ENCODE data around the gene MSLN. TPM values are rescaled to one million over a fixed set of nuclear protein-coding genes. Genes with fewer than 3 reads are reported as not detected.
"Not testable (repeated sequence)": the region's sequence is repeated elsewhere in the genome, so short reads cannot be mapped to it uniquely, and the experiment has no call there.

Gene MSLN
- polyA plus RNA-seq, 1 of the 3 experiments (the other 2 are of a cell fraction) = 0.02 TPM

- Histone ChIP-seq H3K36me3 (replicated peaks in 1 of 2; ENCODE audit: control insufficient read depth in 1 of 2, insufficient read depth in 2 of 2, low read length in 1 of 2) (no peaks in the 10 kb centered on the region), H4K20me1 (ENCODE audit: insufficient read depth) (no peaks in the 10 kb centered on the region), H3K27ac (ENCODE audit: low read depth in 2 of 2, low read length in 1 of 2) (no peak overlapping the region), H3K4me1 (ENCODE audit: control insufficient read depth in 1 of 2, insufficient read depth in 2 of 2, low read depth in 1 of 2, low read length in 1 of 2) (no peaks in the 10 kb centered on the region), H3K9ac (no peak overlapping the region), H2AFZ (ENCODE audit: low read depth) (no peak overlapping the region), H3K79me2 (ENCODE audit: insufficient read depth) (no peaks in the 10 kb centered on the region), H3K9me2 (no peaks in the 10 kb centered on the region), H3K27me3 (ENCODE audit: insufficient read depth) (no peaks in the 10 kb centered on the region), H3K4me2 (no peak overlapping the region), H3K9me3 (peaks cover 3% of the 10 kb centered on the region; the same call in 1 of the 2 replicates), H3F3A (replicated peaks; ENCODE audit: insufficient read depth) (peaks cover 4% of the 10 kb centered on the region), H3K4me3 (ENCODE audit: low read depth in 2 of 2, low read length in 1 of 2) (no peak overlapping the region)
- POLR2A ChIA-PET = no interaction called here
- 68% methylated on average over 10 of the region's 10 CpGs for WGBS (ENCODE audit: low lambda C conversion rate)
- CTCF ChIA-PET = no interaction called here
- DNase-seq = no peak
- TF ChIP-seq, protein P1, sequence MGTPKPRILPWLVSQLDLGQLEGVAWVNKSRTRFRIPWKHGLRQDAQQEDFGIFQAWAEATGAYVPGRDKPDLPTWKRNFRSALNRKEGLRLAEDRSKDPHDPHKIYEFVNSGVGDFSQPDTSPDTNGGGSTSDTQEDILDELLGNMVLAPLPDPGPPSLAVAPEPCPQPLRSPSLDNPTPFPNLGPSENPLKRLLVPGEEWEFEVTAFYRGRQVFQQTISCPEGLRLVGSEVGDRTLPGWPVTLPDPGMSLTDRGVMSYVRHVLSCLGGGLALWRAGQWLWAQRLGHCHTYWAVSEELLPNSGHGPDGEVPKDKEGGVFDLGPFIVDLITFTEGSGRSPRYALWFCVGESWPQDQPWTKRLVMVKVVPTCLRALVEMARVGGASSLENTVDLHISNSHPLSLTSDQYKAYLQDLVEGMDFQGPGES (IDR thresholded peaks at IDR 0.05; ENCODE audit: low read depth, low read length) = no peak
- TF ChIP-seq, protein P2, sequence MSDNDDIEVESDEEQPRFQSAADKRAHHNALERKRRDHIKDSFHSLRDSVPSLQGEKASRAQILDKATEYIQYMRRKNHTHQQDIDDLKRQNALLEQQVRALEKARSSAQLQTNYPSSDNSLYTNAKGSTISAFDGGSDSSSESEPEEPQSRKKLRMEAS (IDR thresholded peaks at IDR 0.05; ENCODE audit: low read depth) = no peak
- TF ChIP-seq GATA2 (CRISPR knock-in tag; IDR thresholded peaks at IDR 0.05) (no peak), USF1 (IDR thresholded peaks at IDR 0.05; ENCODE audit: borderline replicate concordance, low read depth) (no peak)
Measured at GRCh38 chr16:752007-752312, 8.6 kb upstream of the MSLN start.

GRCh38 chr16:754121-754607 is 6.4 kb upstream of the MSLN start:
- H3K79me2 ChIP-seq (ENCODE audit: insufficient read depth); H2AFZ ChIP-seq (ENCODE audit: low read depth); DNase-seq; H3K36me3 ChIP-seq (replicated peaks in 1 of 2; ENCODE audit: control insufficient read depth in 1 of 2, insufficient read depth in 2 of 2, low read length in 1 of 2); H3K4me3 ChIP-seq (ENCODE audit: low read depth in 2 of 2, low read length in 1 of 2); H3K9me3 ChIP-seq; H4K20me1 ChIP-seq (ENCODE audit: insufficient read depth); H3K9me2 ChIP-seq; H3K4me1 ChIP-seq (ENCODE audit: control insufficient read depth in 1 of 2, insufficient read depth in 2 of 2, low read depth in 1 of 2, low read length in 1 of 2); H3F3A ChIP-seq (replicated peaks; ENCODE audit: insufficient read depth); POLR2A ChIA-PET; H3K4me2 ChIP-seq; H3K27me3 ChIP-seq (ENCODE audit: insufficient read depth); H3K27ac ChIP-seq (ENCODE audit: low read depth in 2 of 2, low read length in 1 of 2); H3K9ac ChIP-seq: not testable (repeated sequence)
- CTCF ChIA-PET = interaction anchor here (2.3 kb wide), 1 partner anchor 13 kb away, joined by 9 read pairs; the partner anchor contains the start of gene CIAO3
- WGBS (ENCODE audit: low lambda C conversion rate) = 81% methylated on average over 10 of the region's 11 CpGs

DNA sequence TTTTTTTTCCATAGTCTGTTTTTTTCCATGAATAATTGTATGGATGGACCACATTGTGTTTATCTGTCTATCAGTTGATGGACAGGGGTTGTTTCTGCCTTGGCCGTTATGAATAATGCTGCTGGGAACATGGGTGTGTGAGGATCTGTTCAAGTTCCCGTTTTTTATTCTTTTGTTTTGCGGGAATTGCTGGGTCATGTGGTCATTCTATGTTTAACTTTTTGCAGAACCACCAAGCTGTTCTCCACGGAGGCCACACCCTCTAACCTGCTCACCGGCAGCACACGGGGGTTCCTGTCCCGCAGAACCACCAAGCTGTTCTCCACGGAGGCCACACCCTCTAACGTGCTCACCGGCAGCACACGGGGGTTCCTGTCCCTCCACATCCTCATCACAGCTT is 5.9 kb upstream of the MSLN start:
- no peak for DNase-seq
- Histone ChIP-seq H3K4me2 (no peak overlapping the region), H4K20me1 (ENCODE audit: insufficient read depth) (no peaks in the 10 kb centered on the region), H3K27me3 (ENCODE audit: insufficient read depth) (no peaks in the 10 kb centered on the region), H3K9me3 (peaks cover 3% of the 10 kb centered on the region; the same call in 1 of the 2 replicates), H3K4me1 (ENCODE audit: control insufficient read depth in 1 of 2, insufficient read depth in 2 of 2, low read depth in 1 of 2, low read length in 1 of 2) (no peaks in the 10 kb centered on the region), H3K27ac (ENCODE audit: low read depth in 2 of 2, low read length in 1 of 2) (no peak overlapping the region), H3K36me3 (replicated peaks in 1 of 2; ENCODE audit: control insufficient read depth in 1 of 2, insufficient read depth in 2 of 2, low read length in 1 of 2) (no peaks in the 10 kb centered on the region), H3K9ac (no peak overlapping the region), H3K4me3 (ENCODE audit: low read depth in 2 of 2, low read length in 1 of 2) (no peak overlapping the region), H3K9me2 (no peaks in the 10 kb centered on the region), H2AFZ (ENCODE audit: low read depth) (no peak overlapping the region), H3K79me2 (ENCODE audit: insufficient read depth) (no peaks in the 10 kb centered on the region), H3F3A (replicated peaks; ENCODE audit: insufficient read depth) (no peaks in the 10 kb centered on the region)
- WGBS (ENCODE audit: low lambda C conversion rate) = 37% methylated on average over 11 of the region's 11 CpGs
- POLR2A ChIA-PET = no interaction called here
- CTCF ChIA-PET = interaction anchor here (2.3 kb wide), 1 partner anchor 14 kb away, joined by 9 read pairs; the partner anchor contains the start of gene CIAO3
- TF ChIP-seq GABPA (IDR thresholded peaks at IDR 0.05; ENCODE audit: low read depth) (no peak), NRF1 (IDR thresholded peaks at IDR 0.05; ENCODE audit: low read depth, low read length) (no peak), NFIC (IDR thresholded peaks at IDR 0.05; ENCODE audit: borderline replicate concordance) (no peak), TAF1 (IDR thresholded peaks at IDR 0.05; ENCODE audit: borderline replicate concordance, low read depth, low read length) (no peak), CTCF (IDR thresholded peaks at IDR 0.05) (no peak), RFX5 (IDR thresholded peaks at IDR 0.05; ENCODE audit: low read length) (no peak)
- TF ChIP-seq, protein P3, sequence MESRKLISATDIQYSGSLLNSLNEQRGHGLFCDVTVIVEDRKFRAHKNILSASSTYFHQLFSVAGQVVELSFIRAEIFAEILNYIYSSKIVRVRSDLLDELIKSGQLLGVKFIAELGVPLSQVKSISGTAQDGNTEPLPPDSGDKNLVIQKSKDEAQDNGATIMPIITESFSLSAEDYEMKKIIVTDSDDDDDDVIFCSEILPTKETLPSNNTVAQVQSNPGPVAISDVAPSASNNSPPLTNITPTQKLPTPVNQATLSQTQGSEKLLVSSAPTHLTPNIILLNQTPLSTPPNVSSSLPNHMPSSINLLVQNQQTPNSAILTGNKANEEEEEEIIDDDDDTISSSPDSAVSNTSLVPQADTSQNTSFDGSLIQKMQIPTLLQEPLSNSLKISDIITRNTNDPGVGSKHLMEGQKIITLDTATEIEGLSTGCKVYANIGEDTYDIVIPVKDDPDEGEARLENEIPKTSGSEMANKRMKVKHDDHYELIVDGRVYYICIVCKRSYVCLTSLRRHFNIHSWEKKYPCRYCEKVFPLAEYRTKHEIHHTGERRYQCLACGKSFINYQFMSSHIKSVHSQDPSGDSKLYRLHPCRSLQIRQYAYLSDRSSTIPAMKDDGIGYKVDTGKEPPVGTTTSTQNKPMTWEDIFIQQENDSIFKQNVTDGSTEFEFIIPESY (IDR thresholded peaks at IDR 0.05; ENCODE audit: borderline replicate concordance, low read depth) = no peak
